H9 (cell line): Measurements from ENCODE around the gene CD164. TPM values are rescaled to one million over a fixed set of nuclear protein-coding genes. Genes with fewer than 3 reads are reported as not detected.
A peak's percentile ranks its signal among the peaks of the same experiment; 100 is the strongest.

Experiments
- DNase-seq: peaks from one replicate; pipeline ENCODE4 v3.0.0-alpha.2; 2017
- H2AFZ ChIP-seq: one replicate; pipeline ENCODE4 v1.6.1; 2013; ENCODE audit warnings: mild to moderate bottlenecking, low read length, control low read depth, moderate library complexity
- H2AK5ac ChIP-seq: 2 replicates; pipeline ENCODE4 v1.6.1; 2013; ENCODE audit warnings: low read length, control low read depth, mixed read lengths; ENCODE audit not compliant: insufficient read length
- H2BK120ac ChIP-seq: one replicate; pipeline ENCODE4 v1.6.1; 2013; ENCODE audit warnings: low read depth, mild to moderate bottlenecking, low read length, control low read depth, inconsistent platforms; ENCODE audit not compliant: poor library complexity, severe bottlenecking
- H2BK12ac ChIP-seq: 2 replicates; pipeline ENCODE4 v1.6.1; 2013; ENCODE audit warnings: low read length, control low read depth, mixed read lengths, low read depth; ENCODE audit not compliant: insufficient read length
- H2BK15ac ChIP-seq: 2 replicates; pipeline ENCODE4 v1.6.1; 2013; ENCODE audit warnings: low read depth, low read length, control low read depth
- H2BK20ac ChIP-seq: one replicate; pipeline ENCODE4 v1.6.1; 2013; ENCODE audit warnings: low read depth, mild to moderate bottlenecking, low read length, control low read depth, inconsistent platforms; ENCODE audit not compliant: poor library complexity, severe bottlenecking
- H2BK5ac ChIP-seq: 2 replicates; pipeline ENCODE4 v1.6.1; 2013; ENCODE audit warnings: low read length, control low read depth, mixed read lengths; ENCODE audit not compliant: insufficient read length
- H3K14ac ChIP-seq: 2 replicates; pipeline ENCODE4 v1.6.1; 2013; ENCODE audit warnings: low read length, control low read depth; ENCODE audit not compliant: insufficient read depth
- H3K18ac ChIP-seq: 2 replicates; pipeline ENCODE4 v1.6.1; 2013; ENCODE audit warnings: low read depth, mild to moderate bottlenecking, mixed read lengths, low read length, control low read depth; ENCODE audit not compliant: insufficient read length
- H3K23ac ChIP-seq: 2 replicates; pipeline ENCODE4 v1.6.1; 2013; ENCODE audit warnings: low read length, control low read depth, mixed read lengths, low read depth; ENCODE audit not compliant: insufficient read length
- H3K23me2 ChIP-seq: 2 replicates; pipeline ENCODE4 v1.6.1; 2013; ENCODE audit warnings: low read depth, mild to moderate bottlenecking, mixed read lengths, low read length, control low read depth; ENCODE audit not compliant: insufficient read length, poor library complexity, severe bottlenecking
- H3K27ac ChIP-seq: 2 replicates; pipeline ENCODE4 v1.5.1; 2013; ENCODE audit warnings: low read length, control low read depth, mixed read lengths, low read depth; ENCODE audit not compliant: insufficient read length
- H3K27me3 ChIP-seq: 2 replicates; pipeline ENCODE4 v1.6.1; 2013; ENCODE audit warnings: low read length, control low read depth, inconsistent platforms; ENCODE audit not compliant: insufficient read depth
- H3K4ac ChIP-seq: 2 replicates; pipeline ENCODE4 v1.6.1; 2013; ENCODE audit warnings: low read depth, mild to moderate bottlenecking, control low read depth, inconsistent platforms, low read length, moderate library complexity
- H3K4me1 ChIP-seq: 2 replicates; pipeline ENCODE4 v1.6.1; 2013; ENCODE audit warnings: low read length, control low read depth, inconsistent platforms; ENCODE audit not compliant: insufficient read depth
- H3K4me2 ChIP-seq: 2 replicates; pipeline ENCODE4 v1.6.1; 2013; ENCODE audit warnings: low read length, control low read depth, mixed read lengths; ENCODE audit not compliant: insufficient read length, insufficient read depth
- H3K56ac ChIP-seq: 2 replicates; pipeline ENCODE4 v1.6.1; 2013; ENCODE audit warnings: low read depth, mild to moderate bottlenecking, mixed read lengths, low read length, control low read depth; ENCODE audit not compliant: insufficient read length
- H3K79me1 ChIP-seq: 2 replicates; pipeline ENCODE4 v1.6.1; 2013; ENCODE audit warnings: low read depth, mild to moderate bottlenecking, moderate library complexity, low read length, control low read depth, inconsistent platforms; ENCODE audit not compliant: insufficient read depth, poor library complexity, severe bottlenecking
- H3K79me2 ChIP-seq: 2 replicates; pipeline ENCODE4 v1.6.1; 2013; ENCODE audit warnings: low read length, control low read depth, inconsistent platforms; ENCODE audit not compliant: insufficient read depth
- H3K9ac ChIP-seq: 2 replicates; pipeline ENCODE4 v1.6.1; 2013; ENCODE audit warnings: low read length, control low read depth, mixed read lengths; ENCODE audit not compliant: insufficient read length; ENCODE audit errors: extremely low read depth
- H3K9me3 ChIP-seq: one replicate; pipeline ENCODE4 v1.6.1; 2013; ENCODE audit warnings: low read depth, low read length, inconsistent platforms; ENCODE audit not compliant: control insufficient read depth
- H3T11ph ChIP-seq: one replicate; pipeline ENCODE4 v1.6.1; 2013; ENCODE audit warnings: mild to moderate bottlenecking, low read length, control low read depth, inconsistent platforms
- H4K20me1 ChIP-seq: one replicate; pipeline ENCODE4 v1.6.1; 2013; ENCODE audit not compliant: control insufficient read depth, insufficient read length, insufficient read depth
- H4K5ac ChIP-seq: 2 replicates; pipeline ENCODE4 v1.6.1; 2013; ENCODE audit warnings: low read depth, mild to moderate bottlenecking, mixed read lengths, low read length, control low read depth; ENCODE audit not compliant: insufficient read length
- H4K8ac ChIP-seq: replicated peaks from 2 replicates; pipeline ENCODE4 v1.6.1; 2013; ENCODE audit warnings: low read length, control low read depth, mixed read lengths, low read depth; ENCODE audit not compliant: insufficient read length
- H4K91ac ChIP-seq: 2 replicates; pipeline ENCODE4 v1.6.1; 2013; ENCODE audit warnings: low read depth, mild to moderate bottlenecking, moderate library complexity, mixed read lengths, low read length, control low read depth; ENCODE audit not compliant: insufficient read length
- H3K27ac Mint-ChIP-seq, 3 experiments: 2 replicates in 2 of 3; 3 replicates in 1 of 3; pipeline ENCODE4 v1.8.0; 2020 to 2021; ENCODE audit warnings: mixed read lengths in 3 of 3, mild to moderate bottlenecking in 1 of 3, moderate library complexity in 1 of 3
- H3K27me3 Mint-ChIP-seq: 2 replicates; pipeline ENCODE4 v1.8.0; 2021; ENCODE audit warnings: low read depth, mild to moderate bottlenecking, moderate library complexity, mixed read lengths
- H3K36me3 Mint-ChIP-seq, 3 experiments: 2 replicates in 2 of 3; 3 replicates in 1 of 3; pipeline ENCODE4 v1.8.0; 2020 to 2021; ENCODE audit warnings: low read depth in 3 of 3, mixed read lengths in 3 of 3; ENCODE audit not compliant: insufficient read depth in 1 of 3
- H3K4me1 Mint-ChIP-seq, 2 experiments: 2 replicates each; pipeline ENCODE4 v1.8.0; 2020; ENCODE audit warnings: mixed read lengths in 2 of 2
- H3K4me3 Mint-ChIP-seq, 2 experiments: 2 replicates in 1 of 2; 3 replicates in 1 of 2; pipeline ENCODE4 v1.8.0; 2020 to 2021; ENCODE audit warnings: mild to moderate bottlenecking in 2 of 2, mixed read lengths in 2 of 2, moderate library complexity in 1 of 2
- H3K9me3 Mint-ChIP-seq, 2 experiments: 2 replicates in 1 of 2; 3 replicates in 1 of 2; pipeline ENCODE4 v1.8.0; 2020; ENCODE audit warnings: mild to moderate bottlenecking in 2 of 2, mixed read lengths in 2 of 2, moderate library complexity in 1 of 2
- WGBS: extraction: QIAGEN DNeasy Blood & Tissue Kit; methylation state at CpG from one replicate; pipeline ENCODE4 v1.1.7; 2013; ENCODE audit warnings: missing lambda C conversion rate, low lambda C conversion rate, mixed read lengths; ENCODE audit not compliant: insufficient read length; ENCODE audit errors: extremely low coverage; 5-methylcytosine and 5-hydroxymethylcytosine counted together
- total RNA-seq: library from RNA; stranded (reverse); gene quantifications from 2 replicates; pipeline ENCODE4 v1.2.1, GENCODE V29; 2021
- TF ChIP-seq, protein P1 (sequence below): fragments of 200-600 bp; sonication (generic); conservative IDR thresholded peaks from 3 replicates; pipeline ENCODE4 v1.8.0; 2021; ENCODE audit warnings: antibody characterized with exemption, mild to moderate bottlenecking

CD164 gene
- total RNA-seq, 1 experiment from 2014 or later, result 130 TPM

DNA sequence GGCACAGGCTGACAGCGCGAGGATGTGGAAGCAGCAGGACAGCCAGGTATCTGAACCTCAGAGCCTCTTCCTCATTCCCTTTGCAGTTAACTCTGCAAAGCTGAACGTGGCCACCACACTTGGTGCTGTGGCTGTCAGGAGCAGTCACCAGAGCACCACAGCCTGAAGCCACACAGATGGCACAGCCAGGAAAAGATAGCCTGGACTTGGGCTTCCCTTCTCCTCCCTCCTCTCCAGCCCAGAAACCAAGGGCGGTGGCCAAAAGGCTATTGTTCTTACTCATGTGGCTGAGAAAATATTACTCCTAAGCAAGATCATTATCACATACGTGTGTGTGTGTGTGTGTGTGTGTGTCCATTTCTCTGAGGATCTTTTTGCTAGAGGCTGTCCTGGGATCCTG lies 39.8 kb downstream of the CD164 start:
- no peaks in the 10 kb centered on the region for H3K27me3 ChIP-seq
- no peak overlapping the region for H3T11ph ChIP-seq
- H2BK20ac ChIP-seq, result no peak overlapping the region
- H4K91ac ChIP-seq, result no peak overlapping the region
- Mint-ChIP-seq H3K4me1 (peaks cover 5 to 9% of the 10 kb centered on the region in 2 experiments), H3K27me3 (no peaks in the 10 kb centered on the region; the same call in 1 of the 2 replicates), H3K9me3 (no peaks in the 10 kb centered on the region), H3K36me3 (no peaks in the 10 kb centered on the region; a peak in 1 of 7 replicates), H3K4me3 (no peak overlapping the region), H3K27ac (peak overlapping the region in 2 of 3 experiments; percentile 28 to 65; a peak in 1 of 7 replicates)
- H2AK5ac ChIP-seq, result no peak overlapping the region
- TF ChIP-seq, protein P1, sequence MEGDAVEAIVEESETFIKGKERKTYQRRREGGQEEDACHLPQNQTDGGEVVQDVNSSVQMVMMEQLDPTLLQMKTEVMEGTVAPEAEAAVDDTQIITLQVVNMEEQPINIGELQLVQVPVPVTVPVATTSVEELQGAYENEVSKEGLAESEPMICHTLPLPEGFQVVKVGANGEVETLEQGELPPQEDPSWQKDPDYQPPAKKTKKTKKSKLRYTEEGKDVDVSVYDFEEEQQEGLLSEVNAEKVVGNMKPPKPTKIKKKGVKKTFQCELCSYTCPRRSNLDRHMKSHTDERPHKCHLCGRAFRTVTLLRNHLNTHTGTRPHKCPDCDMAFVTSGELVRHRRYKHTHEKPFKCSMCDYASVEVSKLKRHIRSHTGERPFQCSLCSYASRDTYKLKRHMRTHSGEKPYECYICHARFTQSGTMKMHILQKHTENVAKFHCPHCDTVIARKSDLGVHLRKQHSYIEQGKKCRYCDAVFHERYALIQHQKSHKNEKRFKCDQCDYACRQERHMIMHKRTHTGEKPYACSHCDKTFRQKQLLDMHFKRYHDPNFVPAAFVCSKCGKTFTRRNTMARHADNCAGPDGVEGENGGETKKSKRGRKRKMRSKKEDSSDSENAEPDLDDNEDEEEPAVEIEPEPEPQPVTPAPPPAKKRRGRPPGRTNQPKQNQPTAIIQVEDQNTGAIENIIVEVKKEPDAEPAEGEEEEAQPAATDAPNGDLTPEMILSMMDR, result no peak
- H3K18ac ChIP-seq, result no peak overlapping the region
- H4K20me1 ChIP-seq, result no peaks in the 10 kb centered on the region
- H4K5ac ChIP-seq, result no peak overlapping the region
- H2BK5ac ChIP-seq, result no peak overlapping the region
- H3K4me1 ChIP-seq, result no peaks in the 10 kb centered on the region
- H3K23ac ChIP-seq, result no peak overlapping the region
- DNase-seq, result no peak
- no peak overlapping the region for H3K56ac ChIP-seq
- no peak overlapping the region for H3K4me2 ChIP-seq
- H4K8ac ChIP-seq, result no peak overlapping the region
- no peak overlapping the region; the same call in 1 of the 2 replicates for H3K14ac ChIP-seq
- no peak overlapping the region for H2AFZ ChIP-seq
- H2BK12ac ChIP-seq, result no peak overlapping the region
- H3K27ac ChIP-seq, result no peak overlapping the region
- H2BK120ac ChIP-seq, result no peak overlapping the region
- no peaks in the 10 kb centered on the region for H3K9me3 ChIP-seq
- H3K23me2 ChIP-seq, result no peaks in the 10 kb centered on the region
- H2BK15ac ChIP-seq, result no peak overlapping the region
- H3K79me2 ChIP-seq, result no peaks in the 10 kb centered on the region
- H3K9ac ChIP-seq, result no peak overlapping the region
- H3K79me1 ChIP-seq, result no peaks in the 10 kb centered on the region
- WGBS, result no CpG with 5 or more reads among the region's 5 CpGs
- H3K4ac ChIP-seq, result no peak overlapping the region
